Epithelial cell of esophagus (primary cell): Measurements from ENCODE around the gene TARP.
"Not testable (repeated sequence)": the region's sequence is repeated elsewhere in the genome, so short reads cannot be mapped to it uniquely, and the experiment has no call there.

Experiments
- DNase-seq: peaks from one replicate; pipeline ENCODE4 v3.0.0; 2010; ENCODE audit warnings: low read depth
- H3K4me3 ChIP-seq: 2 replicates; pipeline ENCODE4 v1.5.1; 2011; ENCODE audit warnings: mild to moderate bottlenecking, low read length, control low read depth
- TF ChIP-seq, protein P1 (sequence below): IDR thresholded peaks from 2 replicates; pipeline ENCODE4 v1.5.1; 2011; ENCODE audit warnings: low read depth, mild to moderate bottlenecking, low read length, control low read depth, inconsistent platforms; ENCODE audit not compliant: insufficient read depth; ENCODE audit errors: missing control alignments

TARP gene

DNA sequence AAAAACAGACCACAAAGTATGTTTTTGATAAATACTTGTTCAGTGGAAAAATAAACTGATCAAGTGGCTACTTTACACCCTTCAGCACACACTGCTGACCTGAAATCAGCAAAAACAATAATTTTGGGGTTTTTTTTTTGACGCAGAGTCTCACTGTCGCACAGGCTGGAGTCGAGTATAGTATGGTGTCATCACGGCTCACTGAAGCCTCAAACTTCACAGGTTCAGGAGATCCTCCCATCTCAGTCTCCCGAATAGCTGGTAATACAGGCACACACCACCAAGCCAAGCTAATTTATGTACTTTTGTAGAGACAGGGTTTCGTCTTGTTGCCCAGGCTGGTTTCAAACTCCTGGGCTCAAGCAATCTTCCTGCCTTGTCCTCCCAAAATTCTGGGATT is 30.6 kb downstream of the TARP start:
- no peak overlapping the region for H3K4me3 ChIP-seq
- TF ChIP-seq, protein P1, sequence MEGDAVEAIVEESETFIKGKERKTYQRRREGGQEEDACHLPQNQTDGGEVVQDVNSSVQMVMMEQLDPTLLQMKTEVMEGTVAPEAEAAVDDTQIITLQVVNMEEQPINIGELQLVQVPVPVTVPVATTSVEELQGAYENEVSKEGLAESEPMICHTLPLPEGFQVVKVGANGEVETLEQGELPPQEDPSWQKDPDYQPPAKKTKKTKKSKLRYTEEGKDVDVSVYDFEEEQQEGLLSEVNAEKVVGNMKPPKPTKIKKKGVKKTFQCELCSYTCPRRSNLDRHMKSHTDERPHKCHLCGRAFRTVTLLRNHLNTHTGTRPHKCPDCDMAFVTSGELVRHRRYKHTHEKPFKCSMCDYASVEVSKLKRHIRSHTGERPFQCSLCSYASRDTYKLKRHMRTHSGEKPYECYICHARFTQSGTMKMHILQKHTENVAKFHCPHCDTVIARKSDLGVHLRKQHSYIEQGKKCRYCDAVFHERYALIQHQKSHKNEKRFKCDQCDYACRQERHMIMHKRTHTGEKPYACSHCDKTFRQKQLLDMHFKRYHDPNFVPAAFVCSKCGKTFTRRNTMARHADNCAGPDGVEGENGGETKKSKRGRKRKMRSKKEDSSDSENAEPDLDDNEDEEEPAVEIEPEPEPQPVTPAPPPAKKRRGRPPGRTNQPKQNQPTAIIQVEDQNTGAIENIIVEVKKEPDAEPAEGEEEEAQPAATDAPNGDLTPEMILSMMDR = no peak
- no peak for DNase-seq

DNA sequence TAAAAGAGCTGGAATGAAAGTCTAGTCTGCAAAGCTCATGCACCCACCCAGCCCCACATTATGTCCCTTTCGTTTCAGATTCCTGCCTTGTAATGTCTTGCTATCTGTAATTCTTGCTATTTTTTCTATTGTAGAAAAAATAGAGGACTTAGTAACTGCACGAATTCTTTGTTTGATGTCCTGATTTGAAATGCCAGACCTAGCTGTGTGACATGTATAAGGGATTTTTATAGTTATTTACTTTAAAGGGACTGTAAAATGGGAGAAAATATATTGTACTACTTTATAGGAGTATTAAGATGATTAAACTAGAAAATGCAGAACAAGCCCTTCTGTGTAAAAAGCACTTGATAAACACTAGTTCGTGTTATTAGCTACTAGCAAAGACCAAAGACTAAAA is 32.4 kb downstream of the TARP start:
- no peak overlapping the region for H3K4me3 ChIP-seq
- no peak for DNase-seq
- TF ChIP-seq, protein P1 = no peak

DNA sequence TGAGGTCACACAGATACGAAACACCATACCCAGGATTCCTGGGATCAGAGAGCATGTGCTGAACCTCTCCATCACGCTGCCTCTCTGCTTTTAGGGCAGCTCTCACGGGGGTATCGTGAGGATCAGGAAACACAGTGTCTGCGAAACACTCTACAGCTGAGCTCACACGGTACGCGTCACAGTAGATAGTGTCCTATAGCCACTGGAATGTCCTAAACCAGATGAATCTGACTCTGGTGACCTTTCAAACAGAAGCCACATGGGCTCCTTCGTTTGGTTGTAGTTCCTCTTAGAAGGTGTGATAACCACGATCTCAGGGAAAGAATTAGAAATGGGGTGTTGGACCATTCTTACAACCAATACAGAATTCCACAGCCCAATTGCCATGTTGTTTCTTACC is 34.3 kb downstream of the TARP start:
- not testable (repeated sequence) for H3K4me3 ChIP-seq, DNase-seq

DNA sequence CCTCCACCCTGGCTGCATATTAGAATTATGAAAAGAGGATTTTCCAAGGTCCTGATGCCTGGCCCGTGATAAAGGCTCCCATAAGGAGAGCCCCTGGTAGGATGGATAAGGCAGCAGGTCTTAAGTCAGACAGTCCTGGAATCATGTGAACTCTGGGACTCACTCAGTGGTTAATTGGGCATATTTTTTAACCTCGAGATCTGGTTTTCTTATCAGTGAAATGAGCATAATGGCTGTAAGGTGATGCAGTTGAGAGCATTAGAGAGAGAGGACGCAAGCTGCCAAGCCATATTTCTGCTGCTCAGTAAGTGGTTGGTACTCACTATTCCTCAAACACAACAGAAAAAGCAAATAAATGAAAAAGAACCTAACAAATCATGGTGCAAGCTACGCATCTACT is 37.8 kb downstream of the TARP start:
- DNase-seq = no peak
- TF ChIP-seq, protein P1 = no peak
- no peak overlapping the region for H3K4me3 ChIP-seq

GRCh38 chr7:38234759-38235158 is 38.7 kb downstream of the TARP start:
- DNase-seq = not testable (repeated sequence)

GRCh38 chr7:38232502-38233366 is 40.7 kb downstream of the TARP start:
- H3K4me3 ChIP-seq = no peak overlapping the region
- no peak for DNase-seq
- TF ChIP-seq, protein P1 = no peak

More at GRCh38 chr7:38234759-38235158, 38.7 kb downstream of the TARP start:
- H3K4me3 ChIP-seq = not testable (repeated sequence)

DNA sequence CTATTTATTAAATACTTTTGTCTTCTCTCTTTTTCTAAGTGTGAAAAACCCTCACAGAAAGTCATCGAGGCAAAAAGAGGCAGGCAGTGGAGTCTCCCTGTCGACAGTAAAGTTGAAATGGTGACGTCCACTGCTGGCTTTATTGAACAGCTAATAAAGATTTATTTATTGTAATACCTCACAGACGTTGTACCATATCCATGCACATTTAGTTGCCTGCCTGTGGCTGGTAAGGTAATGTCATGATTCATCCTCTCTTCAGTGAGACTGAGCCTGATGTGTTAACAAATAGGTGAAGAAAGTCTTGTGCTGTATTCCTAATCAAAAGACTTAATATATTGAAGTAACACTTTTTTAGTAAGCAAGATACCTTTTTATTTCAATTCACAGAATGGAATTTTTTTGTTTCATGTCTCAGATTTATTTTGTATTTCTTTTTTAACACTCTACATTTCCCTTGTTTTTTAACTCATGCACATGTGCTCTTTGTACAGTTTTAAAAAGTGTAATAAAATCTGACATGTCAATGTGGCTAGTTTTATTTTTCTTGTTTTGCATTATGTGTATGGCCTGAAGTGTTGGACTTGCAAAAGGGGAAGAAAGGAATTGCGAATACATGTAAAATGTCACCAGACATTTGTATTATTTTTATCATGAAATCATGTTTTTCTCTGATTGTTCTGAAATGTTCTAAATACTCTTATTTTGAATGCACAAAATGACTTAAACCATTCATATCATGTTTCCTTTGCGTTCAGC is 43.4 kb downstream of the TARP start:
- H3K4me3 ChIP-seq = no peak overlapping the region
- TF ChIP-seq, protein P1 = no peak
- peak; percentile 41 for DNase-seq
